Mammary epithelial cell (primary cell): Measurements from ENCODE around the gene SERPINA9.

ENCODE experiments used
- CTCF ChIP-seq, 2 donors: IDR thresholded peaks in 1 of 2; conservative IDR thresholded peaks in 1 of 2; 2 replicates each; pipeline ENCODE4 v1.5.1; 2011 to 2012; ENCODE audit warnings: inconsistent platforms in 2 of 2, low read length in 2 of 2, mild to moderate bottlenecking in 2 of 2, control low read depth in 1 of 2, low read depth in 1 of 2; ENCODE audit not compliant: insufficient read depth in 1 of 2; ENCODE audit errors: extremely low read depth in 1 of 2
- EZH2 ChIP-seq: IDR thresholded peaks from 2 replicates; pipeline ENCODE4 v1.6.1; 2012; ENCODE audit warnings: low read length, inconsistent platforms, borderline replicate concordance

- TF ChIP-seq CTCF (conservative IDR thresholded peaks at IDR 0.05 in 1 of 2, IDR thresholded peaks at IDR 0.05 in 1 of 2; ENCODE audit: extremely low read depth in 1 of 2, insufficient read depth in 1 of 2, low read depth in 1 of 2, low read length in 2 of 2) (no peak), EZH2 (no peak)
Observed at GRCh38 chr14:94473666-94474410, 2.2 kb downstream of the SERPINA9 start.
